Gastroesophageal sphincter (tissue), 4 donors: ENCODE measurements around the gene ARID1B. TPM values are rescaled to one million over a fixed set of nuclear protein-coding genes. Genes with fewer than 3 reads are reported as not detected.
A peak's percentile ranks its signal among the peaks of the same experiment; 100 is the strongest.

ENCODE experiments used
- ATAC-seq: fragments of 150-250 bp; one replicate; pipeline ENCODE4 v1.9.1; 2016; ENCODE audit warnings: mild to moderate bottlenecking, moderate library complexity
- H3K27ac ChIP-seq, 4 donors: fragments of 200-600 bp; sonication (generic) in 3 of 4; 1 replicate in 3 of 4; 2 replicates in 1 of 4; pipeline ENCODE4 v1.5.1; 2016 to 2019
- H3K27me3 ChIP-seq: fragments of 200-600 bp; sonication (generic); one replicate; pipeline ENCODE4 v1.5.1; 2019
- H3K36me3 ChIP-seq, 2 donors: fragments of 200-600 bp; sonication (generic); one replicate each; pipeline ENCODE4 v1.5.1; 2019; ENCODE audit warnings: control low read depth in 1 of 2
- H3K4me1 ChIP-seq, 3 donors: fragments of 200-600 bp; sonication (generic); 1 replicate in 2 of 3; 2 replicates in 1 of 3; pipeline ENCODE4 v1.5.1; 2016 to 2019; ENCODE audit warnings: control low read depth in 2 of 3
- H3K4me3 ChIP-seq, 2 donors: fragments of 200-600 bp; sonication (generic); one replicate each; pipeline ENCODE4 v1.5.1; 2019; ENCODE audit warnings: mild to moderate bottlenecking in 1 of 2, moderate library complexity in 1 of 2
- H3K9me3 ChIP-seq, 3 donors: fragments of 200-600 bp; sonication (generic); one replicate each; pipeline ENCODE4 v1.5.1; 2017 to 2019; ENCODE audit warnings: control low read depth in 2 of 3
- EP300 ChIP-seq: sonication (generic); formaldehyde crosslinking; IDR thresholded peaks from one replicate; pipeline ENCODE4 v1.6.1; 2017; ENCODE audit warnings: antibody characterized with exemption, mild to moderate bottlenecking
- POLR2A ChIP-seq, 2 donors: fragments of 450-650 bp; IDR thresholded peaks; one replicate each; pipeline ENCODE4 v1.6.1; 2017; ENCODE audit warnings: antibody characterized with exemption in 2 of 2, mild to moderate bottlenecking in 2 of 2, moderate library complexity in 1 of 2
- POLR2AphosphoS5 ChIP-seq: sonication (generic); formaldehyde crosslinking; IDR thresholded peaks from one replicate; pipeline ENCODE4 v1.6.1; 2017; ENCODE audit warnings: antibody characterized with exemption
- WGBS, 2 donors: methylation state at CpG; one replicate each; pipeline ENCODE4 v1.1.5; 2018; ENCODE audit warnings: low coverage in 1 of 2; 5-methylcytosine and 5-hydroxymethylcytosine counted together
- total RNA-seq, 4 donors: library from RNA; depleted of rRNA; stranded (reverse); fragments of >200 nt; gene quantifications; one replicate each; pipeline ENCODE4 v1.1.0, GENCODE V29; 2016
- TF ChIP-seq, protein P1 (sequence below), 4 experiments: fragments of 200-600 bp in 2 of 4; fragments of 450-650 bp in 2 of 4; sonication (generic) in 1 of 4; IDR thresholded peaks; one replicate each; pipeline ENCODE4 v1.5.1; 2017 to 2019; ENCODE audit warnings: antibody characterized with exemption in 4 of 4, mild to moderate bottlenecking in 2 of 4, moderate library complexity in 2 of 4

ARID1B gene
- total RNA-seq, 4 donors from 2014 or later: 40.0 to 106 (median 79.7) TPM

DNA sequence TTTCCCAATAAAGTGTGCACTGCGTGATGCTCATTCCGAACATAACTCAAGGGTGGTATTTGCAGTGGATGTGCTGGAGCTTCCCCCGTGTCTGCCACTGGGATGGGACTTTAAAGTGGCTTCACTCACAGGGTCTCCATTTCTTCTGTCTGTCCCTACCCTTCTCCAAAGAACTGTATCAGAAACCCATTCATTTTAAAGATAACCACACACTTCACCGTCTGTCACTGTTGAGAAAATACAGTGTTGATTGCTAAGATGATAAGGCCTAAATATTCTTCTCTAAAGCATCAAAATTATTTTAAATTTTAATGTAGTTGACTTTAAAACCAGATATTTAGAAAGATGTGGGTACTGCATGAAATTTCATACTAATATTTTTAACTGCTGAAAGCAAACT is 384.7 kb downstream of the ARID1B start:
- H3K9me3 ChIP-seq: no peaks in the 10 kb centered on the region
- no peaks in the 10 kb centered on the region for H3K27me3 ChIP-seq
- H3K36me3 ChIP-seq: peaks cover 0 to 32% of the 10 kb centered on the region in 2 donors
- no peak overlapping the region for H3K4me3 ChIP-seq
- no peak overlapping the region for H3K27ac ChIP-seq
- TF ChIP-seq, protein P1, sequence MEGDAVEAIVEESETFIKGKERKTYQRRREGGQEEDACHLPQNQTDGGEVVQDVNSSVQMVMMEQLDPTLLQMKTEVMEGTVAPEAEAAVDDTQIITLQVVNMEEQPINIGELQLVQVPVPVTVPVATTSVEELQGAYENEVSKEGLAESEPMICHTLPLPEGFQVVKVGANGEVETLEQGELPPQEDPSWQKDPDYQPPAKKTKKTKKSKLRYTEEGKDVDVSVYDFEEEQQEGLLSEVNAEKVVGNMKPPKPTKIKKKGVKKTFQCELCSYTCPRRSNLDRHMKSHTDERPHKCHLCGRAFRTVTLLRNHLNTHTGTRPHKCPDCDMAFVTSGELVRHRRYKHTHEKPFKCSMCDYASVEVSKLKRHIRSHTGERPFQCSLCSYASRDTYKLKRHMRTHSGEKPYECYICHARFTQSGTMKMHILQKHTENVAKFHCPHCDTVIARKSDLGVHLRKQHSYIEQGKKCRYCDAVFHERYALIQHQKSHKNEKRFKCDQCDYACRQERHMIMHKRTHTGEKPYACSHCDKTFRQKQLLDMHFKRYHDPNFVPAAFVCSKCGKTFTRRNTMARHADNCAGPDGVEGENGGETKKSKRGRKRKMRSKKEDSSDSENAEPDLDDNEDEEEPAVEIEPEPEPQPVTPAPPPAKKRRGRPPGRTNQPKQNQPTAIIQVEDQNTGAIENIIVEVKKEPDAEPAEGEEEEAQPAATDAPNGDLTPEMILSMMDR (IDR thresholded peaks at IDR 0.05): no peak
- TF ChIP-seq POLR2AphosphoS5 (no peak), EP300 (no peak), POLR2A (IDR thresholded peaks at IDR 0.05) (no peak)
- ATAC-seq: no peak
- no peaks in the 10 kb centered on the region for H3K4me1 ChIP-seq
- WGBS, 2 donors: 68 to 88% methylated on average over 4 of the region's 4 CpGs

DNA sequence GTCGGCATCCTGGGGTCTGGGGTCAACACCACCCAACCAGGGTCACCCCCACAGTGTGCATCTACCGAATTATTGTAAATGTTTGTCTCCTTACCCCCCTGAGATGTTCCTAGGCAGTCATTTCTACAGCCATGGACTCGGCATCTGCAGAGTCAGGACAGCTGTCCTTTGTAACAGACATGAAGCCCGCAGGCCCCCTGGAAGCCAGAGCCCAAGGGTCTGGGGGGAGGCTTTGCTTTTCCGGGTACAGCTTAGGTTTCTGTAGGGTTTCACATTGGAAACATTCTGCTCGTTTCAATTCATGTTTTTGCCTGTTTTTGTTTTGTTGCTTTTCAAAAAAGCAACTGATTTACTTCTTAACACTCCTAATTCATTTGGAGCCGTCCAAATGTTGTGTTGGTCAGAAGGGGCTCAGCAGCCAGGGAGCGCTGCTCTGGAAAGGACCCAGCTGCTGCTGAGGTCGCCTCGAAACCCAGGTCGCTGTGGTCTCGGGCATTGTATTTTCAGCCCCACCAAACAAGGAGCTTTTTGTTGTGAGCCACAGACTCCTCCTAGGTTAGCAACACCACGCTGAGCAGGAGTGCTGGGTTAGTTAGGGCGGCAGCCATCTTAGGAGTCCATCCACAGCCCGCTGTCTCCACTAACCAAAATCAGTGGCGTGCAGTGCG is 385.7 kb downstream of the ARID1B start:
- Histone ChIP-seq H3K27ac (no peak overlapping the region), H3K9me3 (no peaks in the 10 kb centered on the region), H3K27me3 (no peaks in the 10 kb centered on the region), H3K36me3 (peaks cover 0 to 32% of the 10 kb centered on the region in 2 donors), H3K4me3 (no peak overlapping the region), H3K4me1 (no peaks in the 10 kb centered on the region)
- TF ChIP-seq POLR2AphosphoS5 (no peak), POLR2A (IDR thresholded peaks at IDR 0.05) (no peak), EP300 (no peak)
- TF ChIP-seq, protein P1 (IDR thresholded peaks at IDR 0.05): no peak
- ATAC-seq: no peak
- WGBS, 2 donors: 50 to 66% methylated on average over 2 to 7 of the region's 17 CpGs

DNA sequence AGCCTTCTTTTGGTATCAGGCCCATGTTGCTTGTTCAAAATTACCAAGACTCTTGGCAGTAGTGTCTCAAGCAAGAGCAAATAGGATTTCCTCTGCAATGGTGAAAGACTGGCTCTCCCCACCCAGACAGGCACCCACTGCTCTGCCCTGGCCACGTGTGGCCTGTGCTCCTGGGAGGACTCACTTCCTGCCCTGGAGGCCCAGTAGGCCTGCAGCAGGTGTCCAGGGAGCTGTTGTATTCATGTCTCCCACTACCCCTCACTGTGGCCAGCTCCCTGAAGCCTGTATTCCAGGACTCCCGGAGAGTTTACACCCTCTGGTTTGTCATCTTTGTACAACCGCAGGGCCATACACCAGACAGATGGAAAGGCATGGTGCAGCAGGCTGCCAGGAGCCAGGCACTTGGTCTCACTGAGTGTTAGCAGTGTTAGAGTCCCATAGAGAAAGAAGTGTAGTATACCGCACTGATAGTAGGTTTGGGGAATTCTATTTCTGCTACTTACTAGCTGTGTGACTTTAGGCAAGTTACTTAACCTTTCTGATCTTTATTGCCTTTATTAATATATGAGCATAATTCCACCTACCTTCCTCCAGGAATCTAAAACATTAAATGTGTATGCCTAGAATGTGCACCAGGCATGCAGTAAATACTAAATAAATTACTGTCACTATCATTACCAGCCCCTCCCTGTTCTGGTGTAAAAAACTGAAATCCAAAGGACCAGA is 386.4 kb downstream of the ARID1B start:
- WGBS, 2 donors: 100% methylated on average over 1 of the region's 4 CpGs; no CpG with 5 or more reads in 1 of the 2 donors
- peaks cover 0 to 36% of the 10 kb centered on the region in 2 donors for H3K36me3 ChIP-seq
- peak; percentile 16 for ATAC-seq
- peaks cover 0 to 1% (median 0%) of the 10 kb centered on the region in 3 donors for H3K4me1 ChIP-seq
- H3K27me3 ChIP-seq: no peaks in the 10 kb centered on the region
- no peaks in the 10 kb centered on the region for H3K9me3 ChIP-seq
- H3K27ac ChIP-seq: no peak overlapping the region
- TF ChIP-seq POLR2A (IDR thresholded peaks at IDR 0.05): no peak
- TF ChIP-seq, protein P1 (IDR thresholded peaks at IDR 0.05): no peak
- no peak for TF ChIP-seq POLR2AphosphoS5
- no peak for TF ChIP-seq EP300
- H3K4me3 ChIP-seq: no peak overlapping the region

DNA sequence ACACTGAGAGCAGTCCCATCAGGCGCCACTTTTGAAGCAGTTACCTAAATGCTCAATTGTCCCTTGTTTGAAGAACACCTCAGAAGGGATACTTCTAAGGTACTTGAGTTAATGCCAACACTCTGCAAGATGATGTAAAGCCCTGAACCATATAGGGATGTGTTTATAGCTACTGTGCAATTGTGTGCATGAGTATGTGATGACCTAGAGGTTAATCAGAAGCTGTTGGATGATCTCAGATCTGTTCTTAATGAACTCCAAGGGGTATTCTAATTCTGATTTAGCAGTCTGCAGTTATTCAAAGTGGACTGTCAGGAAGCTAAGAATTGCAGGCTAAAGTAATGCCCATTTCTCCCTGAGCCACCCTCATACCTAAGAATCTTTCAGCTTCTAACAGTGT is 387.8 kb downstream of the ARID1B start:
- WGBS, 2 donors: 89% methylated on average over 1 of the region's 1 CpG; no CpG with 5 or more reads in 1 of the 2 donors
- Histone ChIP-seq H3K27ac (no peak overlapping the region), H3K4me3 (no peak overlapping the region), H3K4me1 (peaks cover 0 to 15% (median 0%) of the 10 kb centered on the region in 3 donors), H3K36me3 (peaks cover 0 to 36% of the 10 kb centered on the region in 2 donors), H3K9me3 (no peaks in the 10 kb centered on the region), H3K27me3 (no peaks in the 10 kb centered on the region)
- TF ChIP-seq POLR2AphosphoS5 (no peak), EP300 (no peak), POLR2A (IDR thresholded peaks at IDR 0.05) (no peak)
- TF ChIP-seq, protein P1 (IDR thresholded peaks at IDR 0.05): no peak
- no peak for ATAC-seq
